Adipose tissue (tissue), 3 donors: Measurements from ENCODE around the gene EXOC1. TPM values are rescaled to one million over a fixed set of nuclear protein-coding genes. Genes with fewer than 3 reads are reported as not detected.

Experiments used
- H3K27ac ChIP-seq: one replicate; pipeline ENCODE4 v1.5.1; 2013; ENCODE audit warnings: low read depth, low read length
- WGBS, 3 donors: extraction: QIAGEN DNeasy Blood & Tissue Kit; methylation state at CpG; one replicate each; pipeline ENCODE4 v1.1.7; 2013; 5-methylcytosine and 5-hydroxymethylcytosine counted together
- polyA plus RNA-seq, 3 donors: library from polyadenylated mRNA; stranded (reverse); fragments of 200-250 nt; gene quantifications; one replicate each; pipeline ENCODE4 v1.2.3, GENCODE V29; 2013
- donor health status: healthy with polysubstance abuse.
- donor health status: Bipolar disorder and iron deficiency.
- donor health status: healthy.

The EXOC1 gene
- polyA plus RNA-seq, 3 donors: 7.4 to 21.4 (median 14.4) TPM

- no peak overlapping the region for H3K27ac ChIP-seq
- 90 to 100% (median 91%) methylated on average over 1 of the region's 1 CpG for WGBS, 3 donors
Measured at GRCh38 chr4:55887594-55887993, 34.1 kb downstream of the EXOC1 start.

GRCh38 chr4:55892156-55892555, 38.7 kb downstream of the EXOC1 start:
- H3K27ac ChIP-seq: no peak overlapping the region
- 51 to 66% (median 58%) methylated on average over 2 of the region's 2 CpGs for WGBS, 3 donors

GRCh38 chr4:55896622-55897021, 43.2 kb downstream of the EXOC1 start:
- H3K27ac ChIP-seq: no peak overlapping the region
- WGBS, 3 donors: 76 to 95% (median 86%) methylated on average over 3 of the region's 3 CpGs

- no peak overlapping the region for H3K27ac ChIP-seq
- 91 to 98% (median 96%) methylated on average over 4 of the region's 4 CpGs for WGBS, 3 donors
Measured at GRCh38 chr4:55902677-55903076, 49.2 kb downstream of the EXOC1 start.

GRCh38 chr4:55903577-55903976, 50.1 kb downstream of the EXOC1 start:
- no peak overlapping the region for H3K27ac ChIP-seq

GRCh38 chr4:55904576-55904975, 51.1 kb downstream of the EXOC1 start:
- no peak overlapping the region for H3K27ac ChIP-seq

- 78 to 86% (median 79%) methylated on average over 6 of the region's 6 CpGs for WGBS, 3 donors
- no peak overlapping the region for H3K27ac ChIP-seq
Measured at GRCh38 chr4:55906323-55906722, 52.9 kb downstream of the EXOC1 start.

- WGBS, 3 donors: 70 to 74% (median 72%) methylated on average over 3 of the region's 3 CpGs
- no peak overlapping the region for H3K27ac ChIP-seq
Measured at GRCh38 chr4:55906989-55907388, 53.5 kb downstream of the EXOC1 start.

- no peak overlapping the region for H3K27ac ChIP-seq
Measured at GRCh38 chr4:55907469-55907868, 54.0 kb downstream of the EXOC1 start.

GRCh38 chr4:55910140-55910539, 56.7 kb downstream of the EXOC1 start:
- WGBS, 3 donors: 93 to 100% (median 95%) methylated on average over 1 of the region's 1 CpG
- no peak overlapping the region for H3K27ac ChIP-seq

- no peak overlapping the region for H3K27ac ChIP-seq
- 69 to 89% (median 84%) methylated on average over 6 of the region's 6 CpGs for WGBS, 3 donors
Measured at GRCh38 chr4:55912249-55912648, 58.8 kb downstream of the EXOC1 start.

- 62 to 70% (median 67%) methylated on average over 5 of the region's 5 CpGs for WGBS, 3 donors
- no peak overlapping the region for H3K27ac ChIP-seq
Measured at GRCh38 chr4:55920571-55920970, 67.1 kb downstream of the EXOC1 start.

- no peak overlapping the region for H3K27ac ChIP-seq
- WGBS, 3 donors: 73 to 81% (median 77%) methylated on average over 3 of the region's 3 CpGs
Measured at GRCh38 chr4:55921093-55921492, 67.6 kb downstream of the EXOC1 start.

- no peak overlapping the region for H3K27ac ChIP-seq
- WGBS, 3 donors: 81 to 88% (median 85%) methylated on average over 4 of the region's 4 CpGs
Measured at GRCh38 chr4:55925241-55925640, 71.8 kb downstream of the EXOC1 start.

- H3K27ac ChIP-seq: no peak overlapping the region
Measured at GRCh38 chr4:55926610-55927009, 73.2 kb downstream of the EXOC1 start.

- no peak overlapping the region for H3K27ac ChIP-seq
- WGBS, 3 donors: 73 to 87% (median 84%) methylated on average over 2 of the region's 2 CpGs
Measured at GRCh38 chr4:55927803-55928437, 74.5 kb downstream of the EXOC1 start.

- WGBS, 3 donors: 53 to 77% (median 65%) methylated on average over 1 of the region's 1 CpG
- no peak overlapping the region for H3K27ac ChIP-seq
Measured at GRCh38 chr4:55928846-55929245, 75.4 kb downstream of the EXOC1 start.

- 55 to 62% (median 62%) methylated on average over 2 of the region's 2 CpGs for WGBS, 3 donors
- no peak overlapping the region for H3K27ac ChIP-seq
Measured at GRCh38 chr4:55931043-55931442, 77.6 kb downstream of the EXOC1 start.

GRCh38 chr4:55931833-55932232, 78.4 kb downstream of the EXOC1 start:
- no peak overlapping the region for H3K27ac ChIP-seq
- 64 to 85% (median 83%) methylated on average over 3 of the region's 3 CpGs for WGBS, 3 donors

GRCh38 chr4:55932511-55932910, 79.1 kb downstream of the EXOC1 start:
- 84 to 94% (median 88%) methylated on average over 3 of the region's 3 CpGs for WGBS, 3 donors
- no peak overlapping the region for H3K27ac ChIP-seq

GRCh38 chr4:55933611-55934010, 80.2 kb downstream of the EXOC1 start:
- H3K27ac ChIP-seq: no peak overlapping the region
- WGBS, 3 donors: 21 to 90% (median 84%) methylated on average over 2 of the region's 2 CpGs
